HFF-Myc (cell line): ENCODE results near the gene GYS2.

ENCODE experiments used
- DNase-seq: peaks from one replicate; pipeline ENCODE4 v3.0.0-alpha.2; 2011; ENCODE audit warnings: low read depth; ENCODE audit errors: extremely low read depth
- H3K4me3 ChIP-seq: replicated peaks from 2 replicates; pipeline ENCODE4 v1.5.1; 2011; ENCODE audit warnings: low read depth, mild to moderate bottlenecking, control low read depth, low read length
- CTCF ChIP-seq: IDR thresholded peaks from 2 replicates; pipeline ENCODE4 v1.5.1; 2012; ENCODE audit warnings: mild to moderate bottlenecking, low read depth, low read length, control low read depth; ENCODE audit errors: missing control alignments

GYS2 gene

GRCh38 chr12:21627924-21628323 lies 23.3 kb upstream of the GYS2 start:
- no peak for DNase-seq
- no peak overlapping the region for H3K4me3 ChIP-seq
- TF ChIP-seq CTCF, result no peak

GRCh38 chr12:21618566-21618965 lies 13.9 kb upstream of the GYS2 start:
- no peak for DNase-seq

GRCh38 chr12:21617030-21617429 lies 12.4 kb upstream of the GYS2 start:
- DNase-seq, result no peak
- no peak for TF ChIP-seq CTCF
- no peak overlapping the region for H3K4me3 ChIP-seq

More at GRCh38 chr12:21618566-21618965, 13.9 kb upstream of the GYS2 start:
- no peak for TF ChIP-seq CTCF
- no peak overlapping the region for H3K4me3 ChIP-seq

- no peak for DNase-seq
- TF ChIP-seq CTCF, result no peak
These were observed 10.8 kb upstream of the GYS2 start for GRCh38 chr12:21615431-21615830.

GRCh38 chr12:21614506-21614905 lies 9.9 kb upstream of the GYS2 start:
- H3K4me3 ChIP-seq, result no peak overlapping the region
- no peak for TF ChIP-seq CTCF
- DNase-seq, result no peak

More at GRCh38 chr12:21615431-21615830, 10.8 kb upstream of the GYS2 start:
- H3K4me3 ChIP-seq, result no peak overlapping the region

- peak; percentile 5 for TF ChIP-seq CTCF
- no peak overlapping the region for H3K4me3 ChIP-seq
- no peak for DNase-seq
These were observed 9.3 kb upstream of the GYS2 start for GRCh38 chr12:21613931-21614330.

GRCh38 chr12:21608196-21608595 lies 3.5 kb upstream of the GYS2 start:
- DNase-seq, result no peak
- no peak overlapping the region for H3K4me3 ChIP-seq
- TF ChIP-seq CTCF, result no peak
